ENCODE measurements around the gene COL15A1.

- TF ChIP-seq CTCF (optimal IDR thresholded peaks at IDR 0.05 in 1 of 3, IDR thresholded peaks at IDR 0.05 in 1 of 3, conservative IDR thresholded peaks at IDR 0.05 in 1 of 3; ENCODE audit: extremely low read depth in 1 of 3, insufficient read depth in 2 of 3, low read length in 3 of 3) (no peak), EZH2 (IDR thresholded peaks at IDR 0.05; ENCODE audit: low read length) (no peak)
Observed at GRCh38 chr9:98951967-98952366, 8.3 kb downstream of the COL15A1 start.
